ENCODE measurements around the gene ARID3B. TPM values are rescaled to one million over a fixed set of nuclear protein-coding genes. Genes with fewer than 3 reads are reported as not detected.

The ARID3B gene
- total RNA-seq (1 to 10 TPM; 1.0 to 7.1 (median 3.6) TPM), polyA plus RNA-seq (1 to 10 TPM; 1.8 to 4.4 (median 2.6) TPM)
- long read RNA-seq, donor 1, full-length matches to known transcripts, result 2 of 2 reads
- long read RNA-seq, donor 1, partial matches to known transcripts, result 0 of 2 reads
- long read RNA-seq, donor 1, other reads (novel, unspliced or antisense), result 0 of 2 reads
- long read RNA-seq, donor 2, full-length matches to known transcripts, result 1 of 1 reads
- long read RNA-seq, donor 2, partial matches to known transcripts, result 0 of 1 reads
- long read RNA-seq, donor 2, other reads (novel, unspliced or antisense), result 0 of 1 reads
- long read RNA-seq, donor 3, partial matches to known transcripts, result 0 of 1 reads
- long read RNA-seq, donor 3, other reads (novel, unspliced or antisense), result 0 of 1 reads
- long read RNA-seq, donor 4, result 0 reads
- long read RNA-seq, donor 5, full-length matches to known transcripts, result 1 of 5 reads
- long read RNA-seq, donor 5, partial matches to known transcripts, result 0 of 5 reads
- long read RNA-seq, donor 5, other reads (novel, unspliced or antisense), result 4 of 5 reads
- long read RNA-seq, donor 6, result 0 reads
- long read RNA-seq, donor 7, result 0 reads
- long read RNA-seq, donor 8, full-length matches to known transcripts, result 2 of 2 reads
- long read RNA-seq, donor 8, partial matches to known transcripts, result 0 of 2 reads
- long read RNA-seq, donor 8, other reads (novel, unspliced or antisense), result 0 of 2 reads
- long read RNA-seq, donor 9, result 0 reads
- long read RNA-seq, donor 10, result 0 reads

- intact Hi-C loops (cut with DNase I), result loop anchor here (5.0 to 10.0 kb wide), 2 partner anchors 74 to 79 kb away; partner anchors contain the start of genes CLK3 (in 1 of the 2) and UBL7 (in 1 of the 2)
- WGBS, 4 donors, result 0 to 1% (median 0%) methylated on average over 33 to 73 of the region's 73 CpGs
- peak; percentile 96 to 99 (median 99) for DNase-seq
- no peaks in the 10 kb centered on the region for H3K36me3 ChIP-seq (replicated peaks in 1 of 2)
- H3K4me3 ChIP-seq, result peak within 1 kb of the TSS; percentile 63 to 94 (median 84)
- H3K9me3 ChIP-seq (replicated peaks in 1 of 3), result no peaks in the 10 kb centered on the region
- TF ChIP-seq POLR2A (IDR thresholded peaks at IDR 0.05) (peak in 1 of 2 donors; percentile 47), CTCF (IDR thresholded peaks at IDR 0.05) (no peak)
- peak within 1 kb of the TSS in 4 of 5 donors; percentile 28 to 66 (median 64) for H3K27ac ChIP-seq
- H3K4me1 ChIP-seq (replicated peaks in 1 of 2), result peaks cover 6 to 31% of the 10 kb centered on the region in 2 donors
- H3K27me3 ChIP-seq, result no peaks in the 10 kb centered on the region
These were observed at the start of gene ARID3B for GRCh38 chr15:74540761-74541493. Gene ARID3B (plus strand): TSS chr15:74541220. CDS start chr15:74543937, 2,717 bp downstream.

GRCh38 chr15:74496648-74497047, 44.4 kb upstream of the ARID3B start:
- no peak for DNase-seq
- no peak overlapping the region for H3K27ac ChIP-seq
- TF ChIP-seq POLR2A (IDR thresholded peaks at IDR 0.05), result no peak
- TF ChIP-seq CTCF (IDR thresholded peaks at IDR 0.05), result no peak
- intact Hi-C loops (cut with DNase I), result no loop called here
- no peak overlapping the region for H3K4me3 ChIP-seq
- WGBS, 4 donors, result 87 to 94% (median 88%) methylated on average over 3 of the region's 3 CpGs
- no peaks in the 10 kb centered on the region for H3K9me3 ChIP-seq (replicated peaks in 1 of 3)
- no peaks in the 10 kb centered on the region for H3K36me3 ChIP-seq (replicated peaks in 1 of 2)
- H3K27me3 ChIP-seq, result no peaks in the 10 kb centered on the region
- H3K4me1 ChIP-seq (replicated peaks in 1 of 2), result no peaks in the 10 kb centered on the region

- Histone ChIP-seq H3K27ac (no peak overlapping the region), H3K27me3 (no peaks in the 10 kb centered on the region), H3K4me3 (no peak overlapping the region), H3K9me3 (replicated peaks in 1 of 3) (no peaks in the 10 kb centered on the region), H3K4me1 (replicated peaks in 1 of 2) (no peaks in the 10 kb centered on the region), H3K36me3 (replicated peaks in 1 of 2) (no peaks in the 10 kb centered on the region)
- 77 to 89% (median 86%) methylated on average over 2 of the region's 2 CpGs for WGBS, 4 donors
- DNase-seq, result no peak
- intact Hi-C loops (cut with DNase I), result no loop called here
- no peak for TF ChIP-seq CTCF (IDR thresholded peaks at IDR 0.05)
- TF ChIP-seq POLR2A (IDR thresholded peaks at IDR 0.05), result no peak
These were observed 43.4 kb upstream of the ARID3B start for GRCh38 chr15:74497584-74497983.

- Histone ChIP-seq H3K9me3 (replicated peaks in 1 of 3) (no peaks in the 10 kb centered on the region), H3K4me3 (no peak overlapping the region), H3K27ac (no peak overlapping the region), H3K27me3 (no peaks in the 10 kb centered on the region), H3K36me3 (replicated peaks in 1 of 2) (no peaks in the 10 kb centered on the region), H3K4me1 (replicated peaks in 1 of 2) (no peaks in the 10 kb centered on the region)
- intact Hi-C loops (cut with DNase I), result no loop called here
- WGBS, 4 donors, result 78 to 92% (median 88%) methylated on average over 2 of the region's 2 CpGs
- no peak for DNase-seq
- TF ChIP-seq POLR2A (IDR thresholded peaks at IDR 0.05), result no peak
- TF ChIP-seq CTCF (IDR thresholded peaks at IDR 0.05), result no peak
These were observed 41.7 kb upstream of the ARID3B start for GRCh38 chr15:74499366-74499765.

All from adrenal gland (tissue), 19 donors.